IMR-90 (cell line): Measurements from ENCODE around the gene AATF. TPM values are rescaled to one million over a fixed set of nuclear protein-coding genes. Genes with fewer than 3 reads are reported as not detected.
A peak's percentile ranks its signal among the peaks of the same experiment; 100 is the strongest.

ENCODE experiments used
- ATAC-seq: fragments of 200-7000 bp; cut with Tn5 transposase; 2 replicates; pipeline ENCODE4 v1.9.1; 2020; ENCODE audit warnings: low read depth, mild to moderate bottlenecking, moderate library complexity
- BruUV-seq: library from RNA; stranded (reverse); fragments of 400-500 nt; replicated peaks from 2 replicates; lab custom pipeline; 2021; lab: Mats Ljungman, UMichigan
- CTCF ChIA-PET: fragments of 300-600 bp; formaldehyde crosslinking; extraction: SDS; loops from one replicate; lab custom pipeline; 2021; ENCODE audit warnings: antibody characterized with exemption; lab: Yijun Ruan, JAX
- POLR2A ChIA-PET: fragments of 300-600 bp; sonication (Branson Sonifier 250); formaldehyde crosslinking; loops from one replicate; lab custom pipeline; 2022; ENCODE audit warnings: antibody characterized with exemption; ENCODE audit not compliant: unreplicated experiment; lab: Charles Lee
- DNase-seq: peaks from one replicate; pipeline ENCODE4 v3.0.0; 2013
- H2AFZ ChIP-seq: replicated peaks from 2 replicates; pipeline ENCODE3; 2013; ENCODE audit warnings: low read length, mild to moderate bottlenecking; ENCODE audit not compliant: poor library complexity
- H2AK5ac ChIP-seq: 2 replicates; pipeline ENCODE4 v1.6.1; 2013; ENCODE audit warnings: low read depth, low read length, inconsistent platforms
- H2AK9ac ChIP-seq: replicated peaks from 2 replicates; pipeline ENCODE3; 2013; ENCODE audit warnings: mild to moderate bottlenecking, low read depth, low read length, moderate library complexity; ENCODE audit not compliant: poor library complexity
- H2BK120ac ChIP-seq: 2 replicates; pipeline ENCODE4 v1.6.1; 2013; ENCODE audit warnings: low read depth, low read length, inconsistent platforms
- H2BK15ac ChIP-seq: 3 replicates; pipeline ENCODE4 v1.6.1; 2013; ENCODE audit warnings: low read depth, low read length, inconsistent platforms
- H2BK20ac ChIP-seq: 2 replicates; pipeline ENCODE4 v1.6.1; 2013; ENCODE audit warnings: low read depth, mild to moderate bottlenecking, inconsistent platforms, low read length, moderate library complexity
- H2BK5ac ChIP-seq: 2 replicates; pipeline ENCODE4 v1.6.1; 2013; ENCODE audit warnings: mild to moderate bottlenecking, low read depth, low read length, inconsistent platforms; ENCODE audit not compliant: poor library complexity, severe bottlenecking
- H3K14ac ChIP-seq: replicated peaks from 2 replicates; pipeline ENCODE4 v1.6.1; 2013; ENCODE audit warnings: low read depth, low read length, inconsistent platforms
- H3K18ac ChIP-seq: 2 replicates; pipeline ENCODE4 v1.6.1; 2013; ENCODE audit warnings: low read depth, low read length, control low read depth
- H3K23ac ChIP-seq: 2 replicates; pipeline ENCODE4 v1.6.1; 2013; ENCODE audit warnings: low read depth, low read length, inconsistent platforms
- H3K27ac ChIP-seq: 2 replicates; pipeline ENCODE4 v1.5.1; 2013; ENCODE audit warnings: mild to moderate bottlenecking, control low read depth, low read length; ENCODE audit not compliant: insufficient read depth
- H3K27me3 ChIP-seq: 2 replicates; pipeline ENCODE4 v1.6.1; 2013; ENCODE audit warnings: low read length; ENCODE audit not compliant: control insufficient read depth, insufficient read depth
- H3K36me3 ChIP-seq: 2 replicates; pipeline ENCODE4 v1.6.1; 2013; ENCODE audit warnings: low read length, mixed read lengths; ENCODE audit not compliant: control insufficient read depth, insufficient read depth
- H3K4ac ChIP-seq: 2 replicates; pipeline ENCODE4 v1.6.1; 2013; ENCODE audit warnings: low read depth, low read length, inconsistent platforms
- H3K4me1 ChIP-seq: 2 replicates; pipeline ENCODE4 v1.6.1; 2013; ENCODE audit warnings: low read length, mixed read lengths; ENCODE audit not compliant: control insufficient read depth, insufficient read depth
- H3K4me2 ChIP-seq: 2 replicates; pipeline ENCODE4 v1.6.1; 2013; ENCODE audit warnings: low read depth, mild to moderate bottlenecking, control low read depth, low read length, moderate library complexity
- H3K4me3 ChIP-seq: 2 replicates; pipeline ENCODE4 v1.5.1; 2013; ENCODE audit warnings: low read depth, mild to moderate bottlenecking, control low read depth, low read length, moderate library complexity; ENCODE audit not compliant: insufficient read depth
- H3K56ac ChIP-seq: 2 replicates; pipeline ENCODE4 v1.6.1; 2013; ENCODE audit warnings: low read length, inconsistent platforms; ENCODE audit not compliant: insufficient read depth; ENCODE audit errors: extremely low read depth
- H3K79me1 ChIP-seq, 2 experiments: 2 replicates each; pipeline ENCODE4 v1.6.1; 2013; ENCODE audit warnings: low read length in 2 of 2, inconsistent platforms in 1 of 2, low read depth in 1 of 2
- H3K9ac ChIP-seq: 2 replicates; pipeline ENCODE4 v1.6.1; 2013; ENCODE audit warnings: low read depth, low read length, control low read depth
- H3K9me1 ChIP-seq: 2 replicates; pipeline ENCODE4 v1.6.1; 2013; ENCODE audit warnings: low read length, inconsistent platforms; ENCODE audit not compliant: insufficient read depth
- H3K9me3 ChIP-seq: 2 replicates; pipeline ENCODE4 v1.6.1; 2013; ENCODE audit warnings: low read length; ENCODE audit not compliant: control insufficient read depth, insufficient read depth
- H4K20me1 ChIP-seq: 2 replicates; pipeline ENCODE4 v1.6.1; 2013; ENCODE audit warnings: low read length, inconsistent platforms; ENCODE audit not compliant: insufficient read depth
- H4K5ac ChIP-seq: 2 replicates; pipeline ENCODE4 v1.6.1; 2013; ENCODE audit warnings: mild to moderate bottlenecking, low read depth, low read length, control low read depth
- H4K8ac ChIP-seq, 2 experiments: 2 replicates each; pipeline ENCODE4 v1.6.1; 2013; ENCODE audit warnings: low read depth in 2 of 2, low read length in 2 of 2, control low read depth in 1 of 2, inconsistent platforms in 1 of 2
- H4K91ac ChIP-seq: 2 replicates; pipeline ENCODE4 v1.6.1; 2013; ENCODE audit warnings: low read depth, low read length, inconsistent platforms; ENCODE audit not compliant: insufficient read depth
- CEBPB ChIP-seq: IDR thresholded peaks from 2 replicates; pipeline ENCODE4 v1.6.1; 2012; ENCODE audit warnings: low read depth, low read length, improper control_type of control experiment
- FOS ChIP-seq: fragments of 150-350 bp; IDR thresholded peaks from 2 replicates; pipeline ENCODE4 v1.6.1; 2016; ENCODE audit warnings: low read depth, low read length
- MAFK ChIP-seq: IDR thresholded peaks from 2 replicates; pipeline ENCODE4 v1.6.1; 2012; ENCODE audit warnings: low read depth, low read length, improper control_type of control experiment
- MAZ ChIP-seq: IDR thresholded peaks from 2 replicates; pipeline ENCODE4 v1.6.1; 2012; ENCODE audit warnings: low read depth, mild to moderate bottlenecking, low read length, improper control_type of control experiment, moderate library complexity, borderline replicate concordance
- MXI1 ChIP-seq: IDR thresholded peaks from 2 replicates; pipeline ENCODE4 v1.6.1; 2012; ENCODE audit warnings: low read depth, mild to moderate bottlenecking, low read length, moderate library complexity, borderline replicate concordance
- NFE2L2 ChIP-seq: fragments of 150-350 bp; IDR thresholded peaks from 2 replicates; pipeline ENCODE4 v1.6.1; 2016; ENCODE audit warnings: low read depth, mild to moderate bottlenecking, low read length
- POLR2A ChIP-seq: IDR thresholded peaks from 2 replicates; pipeline ENCODE4 v1.6.1; 2012; ENCODE audit warnings: mild to moderate bottlenecking, low read depth, low read length
- RFX5 ChIP-seq: IDR thresholded peaks from 2 replicates; pipeline ENCODE4 v1.8.0; 2012; ENCODE audit warnings: low read depth, mild to moderate bottlenecking, low read length, moderate library complexity
- SMC3 ChIP-seq: fragments of 150-350 bp; IDR thresholded peaks from 2 replicates; pipeline ENCODE4 v1.6.1; 2016; ENCODE audit warnings: low read depth, mild to moderate bottlenecking, antibody characterized with exemption, low read length, moderate library complexity
- USF2 ChIP-seq: fragments of 150-350 bp; IDR thresholded peaks from 2 replicates; pipeline ENCODE4 v1.6.1; 2017; ENCODE audit warnings: mild to moderate bottlenecking, antibody characterized with exemption, low read length, low read depth
- whole genome bisulfite sequencing, 2 experiments: methylation state at CpG; one replicate each; pipeline versions ENCODE4 v1.1.5 to v1.1.7; 2013; ENCODE audit warnings: missing lambda C conversion rate in 2 of 2; ENCODE audit not compliant: insufficient read length in 1 of 2; ENCODE audit errors: extremely low coverage in 2 of 2; 5-methylcytosine and 5-hydroxymethylcytosine counted together
- dilution Hi-C: fragments of 300-500 bp; cut with HindIII; formaldehyde crosslinking; loops from one replicate; pipeline ENCODE4 v1.14.3; 2018; ENCODE audit warnings: low sequenced_read_pairs; ENCODE audit not compliant: unreplicated experiment
- in situ Hi-C: fragments of 300-500 bp; cut with MboI; formaldehyde crosslinking; loops from 3 replicates; pipeline ENCODE4 v1.14.3; 2019; ENCODE audit warnings: low sequenced_read_pairs, inconsistent platforms, mixed read lengths
- intact Hi-C: fragments of 100-400 bp; cut with micrococcal nuclease; formaldehyde crosslinking; loops from 2 replicates; pipeline ENCODE4 v1.10.0; 2022
- polyA plus RNA-seq, 3 experiments: library from polyadenylated mRNA; depleted of rRNA; stranded (reverse); fragments of >200 nt; gene quantifications; 2 replicates each; pipeline ENCODE4 v1.2.3, GENCODE V29; 2012; ENCODE audit warnings: low replicate concordance in 1 of 3
- total RNA-seq: library from RNA; depleted of rRNA; stranded (reverse); fragments of >200 nt; gene quantifications from 2 replicates; pipeline ENCODE4 v1.2.3, GENCODE V29; 2012
- TF ChIP-seq, protein P1 (sequence below): conservative IDR thresholded peaks from 2 replicates; pipeline ENCODE4 v1.5.1; 2012; ENCODE audit warnings: mild to moderate bottlenecking, low read depth, low read length, improper control_type of control experiment

Gene AATF
- total and polyA plus RNA-seq, 2 of the 4 experiments (the other 2 are of a cell fraction) = 21.0 to 34.8 TPM

DNA sequence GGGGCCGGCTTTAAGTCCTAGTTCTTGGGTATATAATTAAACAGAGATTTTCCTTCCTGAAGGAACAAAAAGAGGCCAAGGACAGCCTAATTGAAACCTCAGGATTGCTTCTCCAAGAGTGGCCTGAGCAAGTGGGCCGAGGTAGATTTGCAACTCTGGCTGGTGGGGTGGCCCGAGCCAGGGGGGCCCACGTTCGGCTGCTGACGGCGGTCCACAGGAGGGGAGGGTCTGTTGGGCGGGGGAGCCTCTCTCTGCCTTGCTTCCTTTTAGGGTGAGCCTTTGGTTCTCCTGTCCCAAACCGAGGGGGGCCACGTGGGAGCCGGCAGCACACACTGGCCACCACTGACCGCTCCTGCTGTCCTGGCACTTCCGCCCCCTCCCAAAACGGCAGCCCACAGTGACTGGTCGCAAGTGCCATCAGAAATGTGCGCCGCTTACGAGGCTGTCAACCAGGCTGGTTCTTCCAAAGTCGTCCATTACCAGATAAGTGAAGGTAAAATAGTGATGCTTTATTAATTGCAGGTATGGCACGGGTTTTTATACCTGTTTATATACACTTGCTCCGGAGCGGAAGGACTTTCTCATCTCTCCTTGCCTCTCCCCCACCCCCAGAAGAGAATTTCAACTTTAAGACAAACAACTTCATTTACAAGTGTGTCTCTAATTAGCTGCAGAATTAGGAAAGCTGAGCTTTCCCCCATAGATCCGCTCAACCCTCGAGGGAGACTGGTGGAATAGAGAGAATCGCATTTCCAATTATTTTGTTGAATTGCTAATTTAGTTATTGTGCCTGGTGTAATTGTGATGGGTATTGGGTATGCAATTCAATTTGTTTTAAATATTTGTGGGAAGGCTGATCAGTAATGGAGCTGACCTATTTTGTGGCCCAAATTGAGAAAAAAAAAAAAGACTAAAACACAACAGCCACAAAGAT lies 117.8 kb downstream of the AATF start (continued):
- TF ChIP-seq USF2 = no peak

DNA sequence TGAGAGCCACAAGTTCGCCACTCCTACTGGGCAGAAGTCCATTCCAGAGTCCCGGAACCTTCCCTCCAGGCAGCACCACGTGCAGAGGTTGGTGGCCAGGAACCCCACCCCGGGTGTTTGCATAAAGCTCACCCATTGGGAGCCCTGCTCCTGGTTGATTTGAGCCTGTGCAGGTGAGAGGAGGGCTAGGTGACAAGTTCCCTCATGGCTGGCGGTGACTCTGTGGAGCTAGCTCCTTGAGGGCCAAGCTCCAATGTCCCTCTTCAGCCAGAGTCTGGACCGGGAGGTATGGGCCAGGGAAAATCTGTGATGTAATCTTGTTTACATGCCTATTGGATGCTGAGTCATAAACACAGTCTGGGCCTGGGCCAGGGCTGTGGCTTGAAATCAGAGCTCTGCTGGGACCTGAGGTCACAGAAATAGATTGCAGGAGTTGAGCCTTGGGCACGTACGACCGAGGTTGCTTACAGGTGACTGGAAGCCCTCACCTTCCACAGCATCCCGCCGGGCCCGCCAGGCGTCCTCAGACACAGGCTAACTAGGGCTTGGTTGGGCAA lies 118.9 kb downstream of the AATF start:
- CTCF ChIA-PET = interaction anchor here (0.6 to 1.1 kb wide), 2 partner anchors 83 to 199 kb away, joined by 3 read pairs; no protein-coding TSS in a partner anchor
- H2AK5ac ChIP-seq = no peak overlapping the region
- H4K91ac ChIP-seq = no peak overlapping the region
- H3K4me2 ChIP-seq = no peak overlapping the region
- H3K27me3 ChIP-seq = peaks cover 34% of the 10 kb centered on the region
- H2BK120ac ChIP-seq = no peak overlapping the region
- intact Hi-C loops (no loop called here), dilution Hi-C loops (loop anchor here (25.0 kb wide), 1 partner anchor 430 kb away; no protein-coding TSS in a partner anchor), in situ Hi-C loops (no loop called here)
- peak overlapping the region; percentile 65 for H2AFZ ChIP-seq
- no peak overlapping the region for H2BK5ac ChIP-seq
- H4K8ac ChIP-seq = no peak overlapping the region
- H2BK15ac ChIP-seq = no peak overlapping the region
- H3K36me3 ChIP-seq = no peaks in the 10 kb centered on the region
- H3K18ac ChIP-seq = no peak overlapping the region
- no peak overlapping the region for H3K56ac ChIP-seq
- ATAC-seq (peak; percentile 93), DNase-seq (peak; percentile 83)
- H3K9ac ChIP-seq = no peak overlapping the region
- no peak overlapping the region for H3K4me3 ChIP-seq
- no peaks in the 10 kb centered on the region; the same call in 1 of the 2 replicates for H3K9me1 ChIP-seq
- H3K4ac ChIP-seq = no peak overlapping the region
- H4K5ac ChIP-seq = no peak overlapping the region
- H2AK9ac ChIP-seq = no peak overlapping the region
- H3K4me1 ChIP-seq = peaks cover 3% of the 10 kb centered on the region
- no peaks in the 10 kb centered on the region for H4K20me1 ChIP-seq
- BruUV-seq = no TSS peak
- no peak overlapping the region for H2BK20ac ChIP-seq
- H3K27ac ChIP-seq = no peak overlapping the region
- WGBS, 2 experiments = 69% methylated on average over 6 of the region's 13 CpGs; no CpG with 5 or more reads in 1 of the 2 experiments
- H3K79me1 ChIP-seq = no peaks in the 10 kb centered on the region
- H3K23ac ChIP-seq = no peak overlapping the region
- POLR2A ChIA-PET = no interaction called here
- H3K9me3 ChIP-seq = peaks cover 1% of the 10 kb centered on the region; the same call in 1 of the 2 replicates
- H3K14ac ChIP-seq = no peak overlapping the region
- TF ChIP-seq NFE2L2 (peak; percentile 79; the same call in 1 of the 2 replicates), CEBPB (peak; percentile 77), FOS (peak; percentile 87), SMC3 (no peak), MXI1 (no peak), POLR2A (no peak), RFX5 (no peak; the same call in 1 of the 2 replicates), MAFK (no peak), USF2 (no peak), MAZ (no peak)
- TF ChIP-seq, protein P1, sequence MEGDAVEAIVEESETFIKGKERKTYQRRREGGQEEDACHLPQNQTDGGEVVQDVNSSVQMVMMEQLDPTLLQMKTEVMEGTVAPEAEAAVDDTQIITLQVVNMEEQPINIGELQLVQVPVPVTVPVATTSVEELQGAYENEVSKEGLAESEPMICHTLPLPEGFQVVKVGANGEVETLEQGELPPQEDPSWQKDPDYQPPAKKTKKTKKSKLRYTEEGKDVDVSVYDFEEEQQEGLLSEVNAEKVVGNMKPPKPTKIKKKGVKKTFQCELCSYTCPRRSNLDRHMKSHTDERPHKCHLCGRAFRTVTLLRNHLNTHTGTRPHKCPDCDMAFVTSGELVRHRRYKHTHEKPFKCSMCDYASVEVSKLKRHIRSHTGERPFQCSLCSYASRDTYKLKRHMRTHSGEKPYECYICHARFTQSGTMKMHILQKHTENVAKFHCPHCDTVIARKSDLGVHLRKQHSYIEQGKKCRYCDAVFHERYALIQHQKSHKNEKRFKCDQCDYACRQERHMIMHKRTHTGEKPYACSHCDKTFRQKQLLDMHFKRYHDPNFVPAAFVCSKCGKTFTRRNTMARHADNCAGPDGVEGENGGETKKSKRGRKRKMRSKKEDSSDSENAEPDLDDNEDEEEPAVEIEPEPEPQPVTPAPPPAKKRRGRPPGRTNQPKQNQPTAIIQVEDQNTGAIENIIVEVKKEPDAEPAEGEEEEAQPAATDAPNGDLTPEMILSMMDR = no peak
